GM19455 (cell line): ENCODE data around the gene TEX44.
"Not testable (repeated sequence)": the region's sequence is repeated elsewhere in the genome, so short reads cannot be mapped to it uniquely, and the experiment has no call there.

Experiments used
- ATAC-seq: cut with Tn5 transposase; IDR thresholded peaks from one replicate; pipeline ENCODE4 v1.9.1; 2021; ENCODE audit not compliant: unreplicated experiment

TEX44 gene

DNA sequence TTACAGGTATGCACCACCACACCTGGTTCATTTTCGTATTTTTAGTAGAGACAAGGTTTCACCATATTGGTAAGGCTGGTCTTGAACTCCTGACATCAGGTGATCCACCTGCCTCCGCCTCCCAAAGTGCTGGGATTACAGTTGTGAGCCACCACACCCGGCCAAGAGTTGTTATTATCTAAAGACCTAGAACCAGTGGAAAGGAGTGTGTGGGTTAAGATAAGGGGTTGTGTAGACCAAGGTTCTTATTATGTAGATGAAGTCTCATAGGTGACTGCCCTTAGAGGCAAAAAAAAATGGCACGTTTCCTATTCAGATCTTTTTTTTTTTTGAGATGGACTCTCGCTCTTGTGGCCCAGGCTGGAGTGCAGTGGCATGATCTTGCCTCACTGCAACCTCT is 21.7 kb upstream of the TEX44 start:
- ATAC-seq: not testable (repeated sequence)

DNA sequence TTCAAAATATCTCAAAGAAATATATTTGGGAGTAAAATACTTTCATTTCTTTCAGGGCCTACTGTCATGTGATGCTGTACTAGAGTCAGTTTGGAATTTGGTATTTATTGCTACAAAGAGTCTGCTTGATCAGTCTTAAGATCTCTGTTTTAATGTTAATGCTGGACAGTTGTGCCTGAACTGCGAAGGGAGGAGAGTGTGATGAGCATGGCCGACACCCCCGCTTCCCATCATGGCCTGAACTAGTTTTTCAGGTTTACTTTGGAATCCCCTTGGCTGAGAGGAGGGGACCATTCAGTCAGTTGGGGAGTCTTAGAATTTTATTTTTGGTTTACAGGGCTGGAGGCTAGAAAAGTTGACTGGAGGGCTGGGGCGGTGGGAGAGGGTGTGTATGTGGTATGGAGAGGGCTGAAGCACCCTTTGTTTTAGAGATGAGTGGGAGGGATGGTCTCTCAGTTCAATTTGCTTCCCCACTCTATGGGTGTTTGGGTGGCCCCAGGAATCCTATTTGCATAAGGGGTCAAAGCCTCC is 20.9 kb upstream of the TEX44 start:
- ATAC-seq: no peak

- no peak for ATAC-seq
Measured at GRCh38 chr2:231573096-231573495, 19.6 kb upstream of the TEX44 start.

DNA sequence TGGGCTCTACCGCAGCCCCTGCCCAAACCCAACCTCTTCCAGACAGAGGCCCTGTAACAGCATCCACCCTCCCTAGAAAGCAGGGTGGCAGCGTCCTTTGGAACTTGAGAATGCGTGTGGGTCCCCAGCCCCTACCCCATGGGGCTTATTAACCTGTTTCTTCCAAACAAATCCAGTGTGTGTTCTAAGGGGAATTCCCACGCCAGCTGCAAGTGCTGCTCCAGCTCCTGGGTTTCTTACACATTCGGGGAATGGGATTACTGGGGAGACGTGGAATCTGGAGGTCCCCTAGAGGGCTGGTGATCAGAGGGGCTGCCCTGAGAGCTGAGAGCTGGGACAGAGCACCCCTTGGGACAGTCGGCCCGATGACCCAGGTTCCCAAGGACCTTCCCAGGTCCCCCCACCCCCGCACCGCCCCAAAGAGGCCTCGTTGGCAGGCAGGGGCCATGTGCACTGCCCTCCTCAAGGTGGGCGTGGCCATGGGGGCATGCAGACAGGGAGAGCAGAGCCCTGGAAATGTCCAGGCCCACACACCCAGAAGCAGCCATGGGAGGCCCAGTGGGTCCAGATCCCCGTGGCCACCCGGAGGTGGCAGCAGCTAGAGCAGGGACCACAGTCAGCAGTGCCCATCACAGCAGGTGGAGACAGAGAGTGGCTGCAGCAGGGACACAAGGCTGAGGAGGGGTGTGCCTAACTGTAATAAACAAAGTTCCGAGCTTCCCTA is 18.8 kb upstream of the TEX44 start:
- ATAC-seq: no peak

DNA sequence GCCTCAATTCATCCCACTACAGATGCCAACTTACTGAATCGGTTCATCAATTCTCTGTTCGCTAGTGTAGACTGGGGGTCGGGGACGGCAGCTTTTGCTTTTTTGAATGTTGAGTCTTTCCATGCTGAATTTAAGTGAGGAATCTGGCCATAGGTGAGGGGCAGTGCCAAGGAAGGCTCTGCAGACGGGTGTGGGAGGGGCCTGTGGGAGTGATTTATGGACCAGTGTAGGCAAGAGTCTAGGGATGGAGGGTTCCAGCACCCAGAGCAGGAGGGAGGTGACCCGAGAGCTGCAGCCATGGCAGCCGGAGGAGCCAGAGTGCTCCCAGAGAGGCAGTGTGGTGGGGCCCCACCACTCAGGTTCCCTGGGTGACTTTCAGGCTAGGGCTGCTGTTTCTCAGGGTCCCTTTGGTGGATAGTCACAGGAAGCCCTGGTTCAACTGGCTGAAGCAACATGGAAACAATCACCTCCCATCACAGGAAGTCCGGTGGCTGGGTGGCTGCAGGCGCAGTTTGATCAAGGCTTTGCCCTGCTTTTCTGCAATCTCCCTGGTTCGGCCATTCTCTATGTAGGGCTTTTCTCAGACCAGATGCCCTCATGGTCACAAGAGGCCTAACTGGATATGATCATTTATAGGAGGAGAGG is 16.9 kb upstream of the TEX44 start:
- ATAC-seq: no peak

DNA sequence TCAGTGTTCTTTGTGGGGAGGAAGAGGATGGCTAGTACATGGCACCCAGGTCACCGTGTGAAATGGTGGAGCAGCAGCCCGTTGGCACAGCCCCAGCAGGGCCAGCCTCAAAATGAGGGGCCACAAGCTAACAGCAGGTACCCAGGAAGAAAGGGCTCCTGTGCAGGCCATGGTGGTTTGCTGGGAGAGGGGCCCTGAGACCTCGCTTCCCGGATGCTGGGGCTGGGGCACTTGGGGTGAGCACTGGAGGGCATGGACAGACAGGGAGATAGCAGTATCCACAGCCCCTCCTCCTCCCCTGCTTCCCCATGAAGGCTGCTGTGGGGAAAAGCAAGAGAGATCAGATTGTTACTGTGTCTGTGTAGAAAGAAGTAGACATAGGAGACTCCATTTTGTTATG is 16.2 kb upstream of the TEX44 start:
- no peak for ATAC-seq

GRCh38 chr2:231578655-231579054 is 14.0 kb upstream of the TEX44 start:
- not testable (repeated sequence) for ATAC-seq

DNA sequence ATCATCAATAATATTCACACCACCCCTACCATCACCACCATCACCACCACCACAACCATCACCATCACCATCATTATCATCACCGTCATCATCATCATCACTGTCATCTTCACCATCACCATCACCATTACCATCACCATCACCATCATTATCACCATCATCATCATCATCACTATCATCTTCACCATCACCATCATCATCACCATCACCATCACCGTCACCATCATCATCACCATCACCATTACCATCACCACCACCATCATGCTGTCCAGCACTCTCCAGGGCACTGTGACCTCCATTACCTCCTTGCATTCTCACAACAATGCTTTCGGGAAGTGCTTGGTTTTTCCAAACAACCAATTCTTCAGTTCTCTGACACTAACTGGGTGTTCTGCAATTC is 13.1 kb upstream of the TEX44 start:
- ATAC-seq: no peak

DNA sequence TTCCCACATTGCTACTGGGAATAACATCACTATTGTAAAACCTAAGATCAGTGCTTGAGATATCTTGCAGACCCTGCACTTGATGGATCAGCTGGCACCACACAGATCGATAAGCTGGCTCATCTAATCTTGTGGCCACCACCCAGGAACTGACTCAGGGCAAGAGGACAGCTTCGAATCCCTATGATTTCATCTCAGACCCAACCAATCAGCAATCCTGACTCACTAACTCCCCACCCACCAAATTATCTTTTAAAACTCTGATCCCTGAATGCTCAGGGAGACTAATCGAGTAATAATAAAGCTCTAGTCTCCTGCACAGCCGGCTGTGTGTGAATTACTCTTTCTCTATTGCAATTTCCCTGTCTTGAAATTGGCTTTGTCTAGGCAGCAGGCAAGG is 11.3 kb upstream of the TEX44 start:
- no peak for ATAC-seq

GRCh38 chr2:231583982-231584381 is 8.7 kb upstream of the TEX44 start:
- no peak for ATAC-seq

DNA sequence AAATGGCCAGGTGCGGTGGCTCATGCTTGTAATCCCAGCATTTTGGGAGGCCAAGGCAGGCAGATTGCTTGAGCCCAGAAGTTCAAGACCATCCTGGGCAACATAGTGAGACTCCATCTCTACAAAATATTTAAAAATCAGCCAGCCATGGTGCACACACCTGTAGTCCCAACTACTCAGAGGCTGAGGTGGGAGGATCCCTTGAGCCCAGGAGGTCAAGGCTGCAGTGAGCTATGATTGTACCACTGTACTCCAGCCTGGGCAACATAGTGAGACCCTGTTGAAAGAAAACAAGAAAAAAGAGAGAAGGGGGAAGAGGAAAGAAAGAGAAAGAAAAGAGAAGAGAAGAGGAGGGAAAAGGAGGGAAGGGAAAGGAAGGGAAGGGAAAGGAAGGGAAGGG is 4.9 kb upstream of the TEX44 start:
- ATAC-seq: not testable (repeated sequence)

GRCh38 chr2:231589656-231590055 is 3.0 kb upstream of the TEX44 start:
- ATAC-seq: no peak

- ATAC-seq: no peak
Measured at GRCh38 chr2:231590614-231591013, 2.0 kb upstream of the TEX44 start.

GRCh38 chr2:231593666-231594065 is 1.0 kb downstream of the TEX44 start:
- ATAC-seq: no peak

- ATAC-seq: peak; percentile 86
Measured at GRCh38 chr2:231597014-231597611, 4.4 kb downstream of the TEX44 start.

DNA sequence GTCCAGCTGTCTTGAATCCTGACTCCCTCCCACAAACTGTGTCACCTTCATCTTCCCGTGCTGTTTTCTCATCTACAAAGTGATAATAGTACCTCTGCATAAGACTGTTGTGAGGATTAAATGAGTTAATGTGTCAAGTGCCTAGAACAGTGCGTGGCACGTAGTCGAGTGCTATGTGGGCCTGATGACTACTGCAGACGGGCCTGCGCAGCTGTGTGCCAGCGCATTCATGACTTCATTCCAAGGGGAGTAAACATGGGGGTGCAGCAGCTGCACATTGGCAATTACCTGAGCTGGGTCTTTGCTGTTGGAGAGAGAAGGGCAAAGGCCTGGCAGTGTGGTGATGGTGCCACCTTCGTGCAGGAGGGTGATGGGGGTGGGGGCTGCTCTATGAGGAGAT is 5.0 kb downstream of the TEX44 start:
- ATAC-seq: no peak

DNA sequence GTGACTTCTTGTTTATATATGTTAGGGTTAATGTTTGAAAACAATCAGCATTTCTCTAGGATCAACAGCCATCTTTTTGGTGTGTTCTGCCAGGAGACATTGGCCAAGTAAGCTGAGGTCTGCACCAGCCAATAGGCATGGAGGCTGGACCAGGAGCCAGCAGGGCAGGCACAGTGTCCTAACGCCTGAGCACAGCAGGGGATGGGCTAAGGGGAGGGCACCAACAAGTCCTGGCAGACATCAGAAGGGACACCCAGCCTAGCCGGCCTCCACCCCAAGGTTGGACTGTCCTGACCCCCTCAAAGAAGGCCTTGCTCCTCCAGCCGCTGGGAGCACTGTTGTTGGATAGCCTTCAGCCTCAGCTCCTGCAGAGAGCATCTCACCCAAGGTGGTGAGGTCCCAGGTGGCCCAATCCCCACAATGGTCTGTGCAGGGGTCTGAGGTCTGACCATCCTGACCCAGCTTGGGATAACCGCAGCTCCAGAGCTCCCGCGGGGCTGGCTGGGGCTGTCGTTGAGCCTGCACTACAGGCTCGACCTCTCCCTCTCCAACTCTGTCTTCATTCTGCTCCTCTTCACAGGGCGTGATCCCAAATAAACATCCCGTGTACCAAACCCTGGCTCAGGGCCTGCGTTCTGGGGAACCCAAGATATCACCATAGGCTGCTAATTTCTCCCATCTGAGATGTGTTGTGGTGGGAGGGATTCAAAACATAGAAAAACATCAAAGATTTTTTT is 8.1 kb downstream of the TEX44 start:
- ATAC-seq: no peak

DNA sequence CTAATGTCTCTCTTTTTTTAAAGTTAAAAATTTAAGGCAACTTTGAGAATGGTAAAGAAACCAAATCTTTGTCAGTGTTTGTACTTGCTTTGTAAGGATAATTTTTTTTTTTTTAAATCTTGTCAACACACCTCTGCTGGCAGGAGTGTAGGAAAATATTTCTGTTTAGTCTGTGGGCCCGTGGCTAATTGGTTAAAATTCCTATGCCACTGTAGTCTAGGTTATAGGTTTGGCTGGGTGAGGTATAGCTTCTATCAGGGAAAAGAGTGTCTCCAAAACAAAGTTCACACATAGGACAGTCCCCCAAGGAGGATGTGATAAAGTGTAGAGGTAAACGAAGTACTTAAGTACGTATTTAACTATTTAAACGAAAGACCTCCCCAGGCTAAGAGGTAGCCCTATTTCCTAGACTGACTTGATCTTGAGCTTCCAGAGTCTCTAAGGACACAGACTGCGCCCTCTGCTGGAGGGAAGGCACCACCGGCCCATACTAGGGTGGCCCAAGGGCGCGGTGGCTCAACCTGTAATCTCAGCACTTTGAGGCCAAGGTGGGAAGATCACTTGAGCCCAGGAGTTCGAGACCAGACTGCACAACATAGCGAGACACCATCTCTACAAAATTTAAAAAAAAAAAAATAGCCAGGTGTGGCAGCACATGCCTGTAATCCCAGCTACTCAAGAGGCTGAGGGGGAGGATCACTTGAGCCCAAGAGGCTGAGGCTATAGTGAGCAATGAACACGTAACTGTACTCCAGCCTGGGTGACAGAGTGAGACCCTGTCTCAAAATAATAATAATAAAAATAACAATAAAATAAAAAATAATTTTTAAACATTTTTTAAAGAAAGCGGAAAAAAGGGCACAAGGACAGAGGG is 8.9 kb downstream of the TEX44 start:
- no peak for ATAC-seq

DNA sequence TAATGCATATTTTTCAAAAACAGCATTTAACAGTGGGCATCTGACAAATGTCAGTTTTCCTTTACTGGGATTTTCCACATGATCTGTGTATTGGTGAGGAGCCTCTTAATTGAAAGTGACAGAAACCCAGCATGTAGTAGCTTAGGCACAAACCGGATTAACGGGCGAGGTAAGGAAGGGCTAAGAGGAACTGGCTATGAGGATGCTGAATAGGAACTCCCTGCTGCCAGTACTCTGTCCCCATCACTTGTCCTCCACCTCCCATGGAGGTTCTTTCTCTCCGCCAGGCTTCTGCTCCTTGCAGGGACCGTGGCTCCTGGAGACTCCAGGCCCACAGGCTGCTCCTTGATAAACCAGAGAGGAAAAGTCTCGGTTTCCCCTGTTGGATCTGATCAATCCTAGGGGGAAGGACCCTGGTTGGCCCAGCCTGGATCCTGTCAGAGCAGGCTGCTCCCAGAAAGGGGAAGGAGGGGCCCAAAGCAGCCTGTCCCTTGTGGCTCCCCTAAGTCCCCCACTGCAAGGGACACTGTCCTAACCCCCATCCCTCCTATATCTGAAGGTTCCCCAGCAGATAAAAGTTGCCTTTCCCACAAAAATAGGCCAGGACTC is 10.3 kb downstream of the TEX44 start:
- ATAC-seq: no peak

- peak; percentile 35 for ATAC-seq
Measured at GRCh38 chr2:231604101-231604684, 11.5 kb downstream of the TEX44 start.
